ENCODE results near the gene CTU2.

The CTU2 gene

DNA sequence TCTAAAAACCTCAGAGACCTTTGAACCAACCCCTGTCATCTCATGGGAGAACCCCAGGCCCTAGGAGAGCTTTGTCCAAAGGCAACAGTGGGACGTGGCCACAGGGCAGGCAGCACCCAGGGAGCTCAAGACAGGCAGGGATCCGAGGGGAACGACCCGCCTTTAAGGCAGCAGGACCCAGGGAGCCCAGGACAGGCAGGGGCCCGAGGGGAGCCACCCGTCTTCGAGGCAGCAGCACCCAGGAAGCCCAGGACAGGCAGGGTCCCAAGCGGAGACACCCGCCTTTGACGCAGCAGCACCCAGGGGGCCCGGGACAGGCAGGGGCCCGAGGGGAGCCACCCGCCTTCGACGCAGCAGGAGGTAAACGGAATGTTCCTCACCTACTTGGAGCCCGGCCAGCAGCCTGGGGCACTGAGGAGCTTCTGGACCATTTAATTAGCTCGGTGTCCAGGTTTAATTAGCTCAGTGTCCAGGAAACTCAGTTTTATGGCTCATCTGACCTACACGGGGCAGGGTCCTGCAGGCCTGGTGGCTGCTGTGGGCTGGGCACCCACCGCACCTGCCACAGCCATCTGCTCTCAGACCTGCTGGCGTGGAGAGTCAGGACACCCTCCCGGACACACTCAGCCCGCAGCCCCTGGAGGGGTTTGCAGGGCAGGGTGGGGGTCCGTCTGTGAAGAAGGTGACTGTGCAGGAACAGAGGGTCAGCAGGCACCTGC is 54.3 kb downstream of the CTU2 start:
- Histone ChIP-seq H3K27ac (ENCODE audit: extremely low read depth, low read depth, low read length) (no peak overlapping the region), H3K4me3 (ENCODE audit: low read depth, low read length) (no peak overlapping the region), H3K36me3 (ENCODE audit: control insufficient read depth in 2 of 2, insufficient read depth in 1 of 2, low read length in 2 of 2) (no peaks in the 10 kb centered on the region), H3K4me1 (ENCODE audit: control insufficient read depth, insufficient read depth, low read length) (peaks cover 8% of the 10 kb centered on the region), H3K9me3 (ENCODE audit: control insufficient read depth, insufficient read depth, low read depth, low read length) (no peaks in the 10 kb centered on the region)
- POLR2A ChIA-PET, result interaction anchor here (0.5 to 3.8 kb wide), 3 partner anchors 10 to 50 kb away, joined by 3 to 24 read pairs (median 3); no protein-coding TSS in a partner anchor
- CTCF ChIA-PET, result interaction anchor here (0.6 to 4.3 kb wide), 5 partner anchors 14 to 23 kb away, joined by 3 to 28 read pairs (median 4); no protein-coding TSS in a partner anchor
- TF ChIP-seq ZNF423 (tag by site-specific recombination; IDR thresholded peaks at IDR 0.05) (peak; percentile 76), ZNF366 (tag by site-specific recombination; conservative IDR thresholded peaks at IDR 0.05) (no peak), GLIS1 (tag by site-specific recombination; IDR thresholded peaks at IDR 0.05) (peak; percentile 71), ZIC2 (tag by site-specific recombination; IDR thresholded peaks at IDR 0.05) (peak; percentile 62), ZNF629 (tag by site-specific recombination; IDR thresholded peaks at IDR 0.05) (no peak)

DNA sequence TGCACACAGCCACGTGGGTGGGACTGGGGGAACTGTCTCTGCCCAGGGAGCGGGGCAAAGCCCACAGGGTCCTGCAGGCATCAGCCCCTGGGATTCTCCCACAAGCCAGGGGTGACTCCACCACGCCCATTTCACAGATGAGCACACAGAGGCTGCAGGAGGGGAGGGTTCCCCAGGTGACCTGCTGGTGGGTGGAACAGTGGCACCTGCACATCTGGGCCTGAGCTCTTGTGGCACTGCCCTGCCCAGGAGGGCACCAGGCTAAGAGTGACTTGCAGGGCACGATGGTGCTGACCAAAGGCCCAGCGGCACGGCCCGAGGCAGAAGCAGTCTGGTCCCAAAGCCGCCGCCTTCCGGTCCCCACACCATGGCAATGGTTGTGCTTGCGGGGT is 54.8 kb downstream of the CTU2 start:
- no peak overlapping the region for H3K4me3 ChIP-seq (ENCODE audit: low read depth, low read length)
- POLR2A ChIA-PET, result interaction anchor here (1.3 to 3.8 kb wide), 3 partner anchors 9 to 49 kb away, joined by 3 to 24 read pairs (median 6); no protein-coding TSS in a partner anchor
- H3K4me1 ChIP-seq (ENCODE audit: control insufficient read depth, insufficient read depth, low read length), result peaks cover 8% of the 10 kb centered on the region
- H3K27ac ChIP-seq (ENCODE audit: extremely low read depth, low read depth, low read length), result no peak overlapping the region
- H3K9me3 ChIP-seq (ENCODE audit: control insufficient read depth, insufficient read depth, low read depth, low read length), result no peaks in the 10 kb centered on the region
- CTCF ChIA-PET, result interaction anchor here (1.5 to 4.3 kb wide), 2 partner anchors 18 to 24 kb away, joined by 4 to 28 read pairs; no protein-coding TSS in a partner anchor
- H3K36me3 ChIP-seq (ENCODE audit: control insufficient read depth in 2 of 2, insufficient read depth in 1 of 2, low read length in 2 of 2), result no peaks in the 10 kb centered on the region
- TF ChIP-seq ZNF600 (tag by site-specific recombination; IDR thresholded peaks at IDR 0.05), result no peak
- peak; percentile 25; the same call in 1 of the 2 replicates for TF ChIP-seq ZNF623 (tag by site-specific recombination; IDR thresholded peaks at IDR 0.05)
- TF ChIP-seq ZNF558 (tag by site-specific recombination; IDR thresholded peaks at IDR 0.05), result no peak
- TF ChIP-seq PRDM10 (tag by site-specific recombination; IDR thresholded peaks at IDR 0.05), result no peak
- TF ChIP-seq, protein P1, sequence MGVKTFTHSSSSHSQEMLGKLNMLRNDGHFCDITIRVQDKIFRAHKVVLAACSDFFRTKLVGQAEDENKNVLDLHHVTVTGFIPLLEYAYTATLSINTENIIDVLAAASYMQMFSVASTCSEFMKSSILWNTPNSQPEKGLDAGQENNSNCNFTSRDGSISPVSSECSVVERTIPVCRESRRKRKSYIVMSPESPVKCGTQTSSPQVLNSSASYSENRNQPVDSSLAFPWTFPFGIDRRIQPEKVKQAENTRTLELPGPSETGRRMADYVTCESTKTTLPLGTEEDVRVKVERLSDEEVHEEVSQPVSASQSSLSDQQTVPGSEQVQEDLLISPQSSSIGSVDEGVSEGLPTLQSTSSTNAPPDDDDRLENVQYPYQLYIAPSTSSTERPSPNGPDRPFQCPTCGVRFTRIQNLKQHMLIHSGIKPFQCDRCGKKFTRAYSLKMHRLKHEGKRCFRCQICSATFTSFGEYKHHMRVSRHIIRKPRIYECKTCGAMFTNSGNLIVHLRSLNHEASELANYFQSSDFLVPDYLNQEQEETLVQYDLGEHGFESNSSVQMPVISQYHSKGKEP (tag by site-specific recombination; IDR thresholded peaks at IDR 0.05), result no peak
- no peak for TF ChIP-seq ZNF354C (tag by site-specific recombination; IDR thresholded peaks at IDR 0.05; ENCODE audit: borderline replicate concordance, low read depth)
- TF ChIP-seq ZBTB8A (tag by site-specific recombination; IDR thresholded peaks at IDR 0.05), result no peak
- no peak for TF ChIP-seq ZNF501 (tag by site-specific recombination; IDR thresholded peaks at IDR 0.05)
- TF ChIP-seq, protein P2, sequence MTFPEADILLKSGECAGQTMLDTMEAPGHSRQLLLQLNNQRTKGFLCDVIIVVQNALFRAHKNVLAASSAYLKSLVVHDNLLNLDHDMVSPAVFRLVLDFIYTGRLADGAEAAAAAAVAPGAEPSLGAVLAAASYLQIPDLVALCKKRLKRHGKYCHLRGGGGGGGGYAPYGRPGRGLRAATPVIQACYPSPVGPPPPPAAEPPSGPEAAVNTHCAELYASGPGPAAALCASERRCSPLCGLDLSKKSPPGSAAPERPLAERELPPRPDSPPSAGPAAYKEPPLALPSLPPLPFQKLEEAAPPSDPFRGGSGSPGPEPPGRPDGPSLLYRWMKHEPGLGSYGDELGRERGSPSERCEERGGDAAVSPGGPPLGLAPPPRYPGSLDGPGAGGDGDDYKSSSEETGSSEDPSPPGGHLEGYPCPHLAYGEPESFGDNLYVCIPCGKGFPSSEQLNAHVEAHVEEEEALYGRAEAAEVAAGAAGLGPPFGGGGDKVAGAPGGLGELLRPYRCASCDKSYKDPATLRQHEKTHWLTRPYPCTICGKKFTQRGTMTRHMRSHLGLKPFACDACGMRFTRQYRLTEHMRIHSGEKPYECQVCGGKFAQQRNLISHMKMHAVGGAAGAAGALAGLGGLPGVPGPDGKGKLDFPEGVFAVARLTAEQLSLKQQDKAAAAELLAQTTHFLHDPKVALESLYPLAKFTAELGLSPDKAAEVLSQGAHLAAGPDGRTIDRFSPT (tag by site-specific recombination; IDR thresholded peaks at IDR 0.05), result peak; percentile 46; the same call in 1 of the 2 replicates

Measured in HEK293 (cell line).